Choroid plexus epithelial cell (primary cell): ENCODE measurements around the gene CFAP92.

Experiments used
- DNase-seq: peaks from one replicate; pipeline ENCODE4 v3.0.0-alpha.2; 2010; ENCODE audit warnings: low read depth
- H3K4me3 ChIP-seq: 2 replicates; pipeline ENCODE4 v1.5.1; 2011; ENCODE audit warnings: low read depth, mild to moderate bottlenecking, control low read depth, low read length, moderate library complexity
- CTCF ChIP-seq: conservative IDR thresholded peaks from 2 replicates; pipeline ENCODE4 v1.5.1; 2011; ENCODE audit warnings: low read depth, mild to moderate bottlenecking, control low read depth, inconsistent platforms, low read length, moderate library complexity

CFAP92 gene

GRCh38 chr3:128996726-128997125 lies 2.9 kb upstream of the CFAP92 start:
- no peak for DNase-seq
- H3K4me3 ChIP-seq = no peak overlapping the region
- TF ChIP-seq CTCF = no peak

DNA sequence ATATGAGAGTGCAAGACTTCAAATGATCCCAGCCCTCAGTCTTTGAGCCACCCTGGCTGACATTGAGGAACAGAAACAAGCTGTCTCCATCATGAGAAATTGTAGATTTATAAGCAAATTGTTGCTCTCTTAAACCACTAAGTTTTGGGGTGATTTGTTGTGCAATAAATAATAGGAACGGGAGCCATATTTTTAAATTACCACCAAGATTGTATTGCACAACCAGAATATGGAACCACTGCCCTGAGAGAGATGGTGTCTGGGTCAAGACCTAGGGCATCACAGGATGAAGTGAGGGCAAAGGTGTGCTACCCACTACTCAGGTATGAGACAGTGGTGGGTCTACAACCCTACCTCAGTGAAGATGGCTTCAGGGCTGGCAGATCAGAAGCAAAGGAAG lies 2.3 kb upstream of the CFAP92 start:
- no peak for DNase-seq
- H3K4me3 ChIP-seq = no peak overlapping the region
- TF ChIP-seq CTCF = no peak

- no peak for DNase-seq
- no peak for TF ChIP-seq CTCF
- no peak overlapping the region for H3K4me3 ChIP-seq
Measured at GRCh38 chr3:128995737-128996136, 1.9 kb upstream of the CFAP92 start.

DNA sequence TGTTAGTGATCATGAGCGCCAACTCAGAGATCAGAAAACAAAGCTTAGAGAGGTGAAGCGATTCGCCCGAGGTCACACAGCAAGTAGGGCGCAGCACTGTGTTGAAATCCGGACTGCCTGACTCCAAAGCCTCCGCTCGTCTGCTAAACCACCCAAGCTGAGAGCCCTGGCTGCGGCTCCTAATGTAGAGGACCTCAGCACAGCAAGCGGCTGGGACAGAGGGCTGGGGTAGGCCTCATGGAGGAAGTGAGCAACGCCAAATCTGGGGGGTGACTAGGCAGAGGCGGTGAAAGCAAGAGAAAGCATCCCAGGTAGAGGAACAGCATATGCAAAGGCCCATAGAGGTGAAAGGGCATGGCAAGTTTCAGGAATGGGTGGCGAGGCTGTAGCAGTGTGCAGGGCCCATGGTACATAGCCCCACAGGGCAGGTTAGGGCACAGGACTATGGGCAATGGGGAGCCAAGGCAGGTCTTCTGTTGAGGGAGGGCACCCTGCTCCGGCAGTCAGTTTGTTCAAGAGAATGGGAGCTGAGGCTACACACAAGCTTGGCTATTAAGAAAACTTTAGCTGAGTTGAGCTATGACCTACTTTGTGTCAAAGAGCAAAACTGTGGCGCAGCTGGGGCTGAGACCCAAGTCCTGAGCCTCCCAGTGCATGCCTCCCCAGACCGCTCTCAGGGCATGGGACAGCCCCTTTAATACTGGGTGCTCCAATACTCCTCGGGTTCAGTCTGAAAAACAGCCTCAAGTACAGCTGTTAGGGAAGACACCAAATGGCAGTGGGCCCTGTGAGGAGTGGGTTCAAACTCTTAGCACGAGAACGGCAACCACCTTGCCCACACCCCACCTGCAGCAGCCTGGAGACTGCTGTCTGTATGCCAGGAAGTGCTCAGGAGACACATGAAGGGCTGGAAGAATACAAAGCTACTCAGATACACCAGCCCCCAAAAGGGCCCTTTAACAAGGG lies 988 bp upstream of the CFAP92 start:
- no peak for DNase-seq
- H3K4me3 ChIP-seq = no peak overlapping the region
- no peak for TF ChIP-seq CTCF

DNA sequence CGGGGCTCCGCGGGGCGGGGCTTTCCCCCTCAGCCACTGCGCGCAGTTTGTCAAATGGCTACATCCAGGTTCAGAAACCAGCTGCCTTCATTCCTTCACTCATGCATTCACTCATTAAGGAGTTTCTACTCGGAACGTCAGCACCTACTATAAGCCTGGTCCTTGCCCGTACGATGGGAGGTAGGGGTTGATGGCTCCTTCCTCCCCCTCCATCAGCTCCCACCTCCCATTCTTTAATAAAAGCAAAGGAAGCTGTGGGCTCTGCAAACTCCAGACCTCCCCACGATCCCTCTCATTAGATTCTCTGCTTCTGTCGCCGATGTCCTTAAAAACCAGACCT lies 267 bp upstream of the CFAP92 start:
- peak overlapping the region; percentile 52 for H3K4me3 ChIP-seq
- no peak for TF ChIP-seq CTCF
- no peak for DNase-seq

- no peak for TF ChIP-seq CTCF
- H3K4me3 ChIP-seq = no peak overlapping the region
- no peak for DNase-seq
Measured at GRCh38 chr3:128992926-128993460, 883 bp downstream of the CFAP92 start.
